Measurements from ENCODE around the gene NAA80.
"Not testable (repeated sequence)": the region's sequence is repeated elsewhere in the genome, so short reads cannot be mapped to it uniquely, and the experiment has no call there.

NAA80 gene

DNA sequence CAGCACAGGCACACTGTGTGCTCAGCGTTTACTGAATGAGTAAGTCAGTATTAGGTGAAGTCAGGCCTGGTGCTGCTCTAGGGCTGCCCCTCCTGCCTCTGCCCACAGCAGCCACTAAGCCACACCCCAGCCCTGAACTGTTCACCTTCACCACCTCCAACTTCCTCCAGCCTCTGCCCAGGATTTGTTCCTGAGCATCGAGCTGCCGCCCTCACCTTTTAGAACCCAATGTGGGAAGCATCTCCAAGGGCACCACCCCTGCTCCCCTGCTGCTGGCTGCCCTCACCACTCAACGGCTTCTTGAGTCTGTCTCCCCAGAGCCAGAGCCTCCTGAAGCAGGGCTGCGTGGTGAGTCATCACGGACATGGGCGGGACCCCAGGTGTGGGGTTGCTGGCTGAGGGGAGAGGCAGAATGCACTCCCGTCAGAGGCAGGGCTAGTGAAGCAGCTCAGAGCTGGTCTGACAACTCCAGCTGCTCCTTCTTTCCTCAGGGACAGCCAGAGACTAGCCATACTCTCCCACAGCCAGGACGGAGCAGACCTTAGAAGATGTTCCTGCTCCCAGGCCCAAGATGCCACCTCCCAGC is 17.5 kb upstream of the NAA80 start:
- Histone ChIP-seq H3K9me3 (ENCODE audit: insufficient read depth, low read length) (no peaks in the 10 kb centered on the region), H2AFZ (ENCODE audit: low read depth, low read length) (no peak overlapping the region), H3K4me1 (ENCODE audit: low read length) (peaks cover 16% of the 10 kb centered on the region), H3K4me2 (ENCODE audit: low read length) (no peak overlapping the region), H3K27ac (ENCODE audit: low read length) (no peak overlapping the region), H3K4me3 (ENCODE audit: low read length) (no peak overlapping the region), H3K36me3 (replicated peaks; ENCODE audit: low read depth, low read length) (peaks cover 21% of the 10 kb centered on the region), H3K27me3 (ENCODE audit: low read depth, low read length) (no peaks in the 10 kb centered on the region), H3K79me2 (ENCODE audit: low read length) (peaks cover 19% of the 10 kb centered on the region), H3K9ac (ENCODE audit: low read length) (no peak overlapping the region), H4K20me1 (ENCODE audit: insufficient read depth, low read length) (no peaks in the 10 kb centered on the region)
- TF ChIP-seq EZH2phosphoT487 (IDR thresholded peaks at IDR 0.05; ENCODE audit: low read depth): no peak
- TF ChIP-seq, protein P1, sequence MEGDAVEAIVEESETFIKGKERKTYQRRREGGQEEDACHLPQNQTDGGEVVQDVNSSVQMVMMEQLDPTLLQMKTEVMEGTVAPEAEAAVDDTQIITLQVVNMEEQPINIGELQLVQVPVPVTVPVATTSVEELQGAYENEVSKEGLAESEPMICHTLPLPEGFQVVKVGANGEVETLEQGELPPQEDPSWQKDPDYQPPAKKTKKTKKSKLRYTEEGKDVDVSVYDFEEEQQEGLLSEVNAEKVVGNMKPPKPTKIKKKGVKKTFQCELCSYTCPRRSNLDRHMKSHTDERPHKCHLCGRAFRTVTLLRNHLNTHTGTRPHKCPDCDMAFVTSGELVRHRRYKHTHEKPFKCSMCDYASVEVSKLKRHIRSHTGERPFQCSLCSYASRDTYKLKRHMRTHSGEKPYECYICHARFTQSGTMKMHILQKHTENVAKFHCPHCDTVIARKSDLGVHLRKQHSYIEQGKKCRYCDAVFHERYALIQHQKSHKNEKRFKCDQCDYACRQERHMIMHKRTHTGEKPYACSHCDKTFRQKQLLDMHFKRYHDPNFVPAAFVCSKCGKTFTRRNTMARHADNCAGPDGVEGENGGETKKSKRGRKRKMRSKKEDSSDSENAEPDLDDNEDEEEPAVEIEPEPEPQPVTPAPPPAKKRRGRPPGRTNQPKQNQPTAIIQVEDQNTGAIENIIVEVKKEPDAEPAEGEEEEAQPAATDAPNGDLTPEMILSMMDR (IDR thresholded peaks at IDR 0.05; ENCODE audit: low read depth, low read length): no peak

DNA sequence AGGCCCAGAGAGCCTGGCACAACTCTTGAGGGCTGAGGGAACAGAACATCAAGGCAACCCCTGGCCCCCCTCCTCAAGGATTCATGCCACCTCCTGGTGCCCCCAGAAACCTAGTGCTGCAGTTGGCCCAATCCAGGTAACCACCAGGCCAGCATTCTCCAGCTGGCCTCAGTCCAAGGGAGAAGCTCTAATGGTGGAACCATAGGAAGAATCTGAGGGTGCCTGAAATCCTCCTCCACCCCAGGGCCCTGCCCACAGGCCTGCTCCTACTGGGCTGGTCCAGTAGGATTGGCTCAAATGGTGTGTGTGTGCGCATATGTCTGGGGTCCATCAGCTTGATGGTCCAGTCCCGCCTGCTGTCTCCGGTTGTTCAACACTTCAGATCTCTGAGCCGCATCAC is 15.6 kb upstream of the NAA80 start:
- Histone ChIP-seq H3K4me3 (ENCODE audit: low read length) (no peak overlapping the region), H3K79me2 (ENCODE audit: low read length) (peaks cover 7% of the 10 kb centered on the region), H3K27me3 (ENCODE audit: low read depth, low read length) (no peaks in the 10 kb centered on the region), H3K36me3 (replicated peaks; ENCODE audit: low read depth, low read length) (peaks cover 21% of the 10 kb centered on the region), H4K20me1 (ENCODE audit: insufficient read depth, low read length) (no peaks in the 10 kb centered on the region), H3K4me1 (ENCODE audit: low read length) (peaks cover 9% of the 10 kb centered on the region), H3K4me2 (ENCODE audit: low read length) (no peak overlapping the region), H2AFZ (ENCODE audit: low read depth, low read length) (no peak overlapping the region), H3K27ac (ENCODE audit: low read length) (no peak overlapping the region), H3K9ac (ENCODE audit: low read length) (no peak overlapping the region), H3K9me3 (ENCODE audit: insufficient read depth, low read length) (peaks cover under 1% of the 10 kb centered on the region; the same call in 1 of the 2 replicates)
- TF ChIP-seq, protein P1 (IDR thresholded peaks at IDR 0.05; ENCODE audit: low read depth, low read length): no peak
- no peak for TF ChIP-seq EZH2phosphoT487 (IDR thresholded peaks at IDR 0.05; ENCODE audit: low read depth)

DNA sequence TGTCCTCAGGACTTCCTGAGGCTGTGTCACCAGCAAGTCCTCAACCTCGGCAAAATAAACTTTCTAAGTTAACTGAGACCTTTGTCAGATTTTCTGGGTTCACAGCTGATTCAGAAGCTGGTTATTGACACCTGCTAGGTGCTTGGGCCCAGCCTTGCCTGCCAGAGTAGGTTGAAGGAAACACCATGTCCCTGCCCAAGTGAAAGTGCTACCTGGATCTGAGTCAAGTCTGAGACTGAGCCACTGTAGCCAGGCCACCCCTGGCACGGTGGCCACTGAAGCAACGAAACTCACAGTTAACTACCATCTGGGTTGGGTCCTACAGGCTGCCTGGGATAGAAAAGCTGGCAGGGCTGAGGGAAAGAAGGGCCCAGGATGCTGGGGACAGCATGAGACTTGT is 15.1 kb upstream of the NAA80 start:
- Histone ChIP-seq H3K27me3 (ENCODE audit: low read depth, low read length) (no peaks in the 10 kb centered on the region), H3K79me2 (ENCODE audit: low read length) (peaks cover 3% of the 10 kb centered on the region; the same call in 1 of the 2 replicates), H2AFZ (ENCODE audit: low read depth, low read length) (no peak overlapping the region), H3K36me3 (replicated peaks; ENCODE audit: low read depth, low read length) (peaks cover 23% of the 10 kb centered on the region), H3K4me3 (ENCODE audit: low read length) (no peak overlapping the region), H3K9me3 (ENCODE audit: insufficient read depth, low read length) (peaks cover 5% of the 10 kb centered on the region), H3K4me1 (ENCODE audit: low read length) (peaks cover 9% of the 10 kb centered on the region; the same call in 1 of the 2 replicates), H3K9ac (ENCODE audit: low read length) (no peak overlapping the region), H3K4me2 (ENCODE audit: low read length) (no peak overlapping the region), H3K27ac (ENCODE audit: low read length) (no peak overlapping the region), H4K20me1 (ENCODE audit: insufficient read depth, low read length) (no peaks in the 10 kb centered on the region)
- TF ChIP-seq, protein P1 (IDR thresholded peaks at IDR 0.05; ENCODE audit: low read depth, low read length): no peak
- TF ChIP-seq EZH2phosphoT487 (IDR thresholded peaks at IDR 0.05; ENCODE audit: low read depth): no peak

DNA sequence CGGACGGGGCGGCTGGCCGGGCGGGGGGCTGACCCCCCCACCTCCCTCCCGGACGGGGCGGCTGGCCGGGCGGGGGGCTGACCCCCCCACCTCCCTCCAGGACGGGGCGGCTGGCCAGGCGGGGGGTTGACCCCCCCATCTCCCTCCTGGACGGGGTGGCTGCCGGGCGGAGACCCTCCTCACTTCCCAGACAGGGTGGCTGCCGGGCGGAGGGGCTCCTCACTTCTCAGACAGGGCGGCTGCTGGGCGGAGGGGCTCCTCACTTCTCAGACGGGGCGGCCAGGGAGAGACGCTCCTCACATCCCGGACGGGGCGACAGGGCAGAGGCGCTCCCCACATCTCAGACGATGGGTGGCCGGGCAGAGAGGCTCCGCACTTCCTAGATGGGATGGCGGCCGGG is 12.8 kb upstream of the NAA80 start:
- H3K4me2 ChIP-seq (ENCODE audit: low read length); H3K4me1 ChIP-seq (ENCODE audit: low read length); H3K27me3 ChIP-seq (ENCODE audit: low read depth, low read length); H3K9me3 ChIP-seq (ENCODE audit: insufficient read depth, low read length); H3K79me2 ChIP-seq (ENCODE audit: low read length); H3K9ac ChIP-seq (ENCODE audit: low read length); H4K20me1 ChIP-seq (ENCODE audit: insufficient read depth, low read length); H2AFZ ChIP-seq (ENCODE audit: low read depth, low read length); H3K27ac ChIP-seq (ENCODE audit: low read length); H3K4me3 ChIP-seq (ENCODE audit: low read length): not testable (repeated sequence)
- peaks cover 11% of the 10 kb centered on the region for H3K36me3 ChIP-seq (replicated peaks; ENCODE audit: low read depth, low read length)

Data from OCI-LY3 (cell line).